GM21447 (cell line): ENCODE results near the gene MTRF1.

ENCODE experiments used
- ATAC-seq: cut with Tn5 transposase; IDR thresholded peaks from one replicate; pipeline ENCODE4 v1.9.1; 2021; ENCODE audit not compliant: unreplicated experiment

MTRF1 gene

GRCh38 chr13:41263261-41263971 lies at the start of gene MTRF1:
Gene MTRF1 (minus strand): TSS chr13:41263576. CDS start chr13:41260907, 2,669 bp downstream.
- ATAC-seq = peak; percentile 96

GRCh38 chr13:41313117-41313516 lies 49.7 kb upstream of the MTRF1 start:
- ATAC-seq = no peak

- peak; percentile 30 for ATAC-seq
These were observed 48.8 kb upstream of the MTRF1 start for GRCh38 chr13:41312176-41312500.

- peak; percentile 53 for ATAC-seq
These were observed 48.2 kb upstream of the MTRF1 start for GRCh38 chr13:41311406-41312175.

- peak; percentile 54 for ATAC-seq
These were observed 47.6 kb upstream of the MTRF1 start, which contains the start of gene NAA16 for GRCh38 chr13:41310963-41311405. Gene NAA16 (plus strand): TSS chr13:41311267. CDS start chr13:41311529, 262 bp downstream.

- ATAC-seq = no peak
These were observed 44.7 kb upstream of the MTRF1 start for GRCh38 chr13:41307884-41308640.

GRCh38 chr13:41306271-41307145 lies 43.1 kb upstream of the MTRF1 start:
- ATAC-seq = no peak

- ATAC-seq = no peak
These were observed 41.2 kb upstream of the MTRF1 start for GRCh38 chr13:41304551-41304950.

GRCh38 chr13:41302743-41303142 lies 39.4 kb upstream of the MTRF1 start:
- no peak for ATAC-seq

GRCh38 chr13:41299316-41300094 lies 36.1 kb upstream of the MTRF1 start:
- ATAC-seq = no peak

GRCh38 chr13:41296879-41297646 lies 33.7 kb upstream of the MTRF1 start:
- no peak for ATAC-seq

GRCh38 chr13:41295973-41296372 lies 32.6 kb upstream of the MTRF1 start:
- no peak for ATAC-seq

- no peak for ATAC-seq
These were observed 31.5 kb upstream of the MTRF1 start for GRCh38 chr13:41294914-41295313.

- ATAC-seq = no peak
These were observed 29.9 kb upstream of the MTRF1 start for GRCh38 chr13:41293272-41293671.

- ATAC-seq = no peak
These were observed 27.9 kb upstream of the MTRF1 start for GRCh38 chr13:41291246-41291645.

- ATAC-seq = no peak
These were observed 26.1 kb upstream of the MTRF1 start for GRCh38 chr13:41289463-41289881.

- no peak for ATAC-seq
These were observed 23.0 kb upstream of the MTRF1 start for GRCh38 chr13:41286370-41286769.

GRCh38 chr13:41284512-41285288 lies 21.3 kb upstream of the MTRF1 start:
- ATAC-seq = no peak
